ENCODE results near the gene GDF3. TPM values are rescaled to one million over a fixed set of nuclear protein-coding genes. Genes with fewer than 3 reads are reported as not detected.

The GDF3 gene
- total RNA-seq, 3 donors from 2014 or later (not counting 1 experiment from before 2014, with no cell fraction given), result not detected

DNA sequence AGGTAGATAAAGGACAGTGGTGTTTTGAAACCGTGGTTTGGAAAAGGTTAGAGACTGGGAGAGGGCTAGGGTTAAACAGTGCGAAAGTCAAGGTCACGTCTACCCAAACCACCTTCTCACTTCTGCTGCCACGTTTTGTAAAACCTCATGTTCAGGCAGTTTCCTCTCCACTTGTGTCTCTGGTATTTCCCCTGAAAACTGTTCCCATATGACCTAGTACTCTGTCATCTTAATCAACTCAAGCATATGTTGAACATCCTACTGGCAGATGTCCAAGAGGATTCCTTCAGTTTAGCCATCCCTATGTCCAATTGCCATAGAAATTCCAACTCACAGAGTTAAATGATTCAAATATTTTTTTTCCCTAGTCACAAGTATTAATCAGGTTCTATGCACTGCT lies 34.2 kb upstream of the GDF3 start:
- Mint-ChIP-seq H3K4me3 (no peak overlapping the region), H3K27me3 (ENCODE audit: low read depth in 2 of 2) (peaks cover 3 to 7% of the 10 kb centered on the region in 2 donors), H3K27ac (no peak overlapping the region), H3K4me1 (no peaks in the 10 kb centered on the region), H3K36me3 (no peaks in the 10 kb centered on the region), H3K9me3 (no peaks in the 10 kb centered on the region)
- TF ChIP-seq CTCF (IDR thresholded peaks at IDR 0.05), result no peak
- Histone ChIP-seq H3K4me3 (ENCODE audit: low read length) (no peak overlapping the region), H3K36me3 (ENCODE audit: control insufficient read depth, insufficient read depth, low read length) (no peaks in the 10 kb centered on the region), H3K9me3 (ENCODE audit: control insufficient read depth, insufficient read depth, low read length) (no peaks in the 10 kb centered on the region), H3K4me1 (ENCODE audit: control insufficient read depth, insufficient read depth, low read length) (no peaks in the 10 kb centered on the region), H3K27me3 (ENCODE audit: control insufficient read depth, insufficient read depth, low read length) (no peaks in the 10 kb centered on the region), H3K27ac (ENCODE audit: low read length) (no peak overlapping the region)
- intact Hi-C loops (cut with micrococcal nuclease), result no loop called here
- ATAC-seq (no peak), DNase-seq (no peak)
- 15% methylated on average over 3 of the region's 4 CpGs for whole genome bisulfite sequencing (ENCODE audit: insufficient coverage)

GRCh38 chr12:7723926-7724325 lies 28.4 kb upstream of the GDF3 start:
- H3K9me3 Mint-ChIP-seq, result no peaks in the 10 kb centered on the region
- Histone ChIP-seq H3K36me3 (ENCODE audit: control insufficient read depth, insufficient read depth, low read length) (no peaks in the 10 kb centered on the region), H3K27ac (ENCODE audit: low read length) (no peak overlapping the region), H3K4me3 (ENCODE audit: low read length) (no peak overlapping the region), H3K9me3 (ENCODE audit: control insufficient read depth, insufficient read depth, low read length) (no peaks in the 10 kb centered on the region), H3K27me3 (ENCODE audit: control insufficient read depth, insufficient read depth, low read length) (no peaks in the 10 kb centered on the region), H3K4me1 (ENCODE audit: control insufficient read depth, insufficient read depth, low read length) (no peaks in the 10 kb centered on the region)
- WGBS (ENCODE audit: insufficient coverage), result 98% methylated on average over 3 of the region's 3 CpGs
- peaks cover under 1 to 3% of the 10 kb centered on the region in 2 donors for H3K27me3 Mint-ChIP-seq (ENCODE audit: low read depth in 2 of 2)
- no peaks in the 10 kb centered on the region for H3K36me3 Mint-ChIP-seq
- no peak overlapping the region for H3K27ac Mint-ChIP-seq
- no peak overlapping the region for H3K4me3 Mint-ChIP-seq
- intact Hi-C loops (cut with micrococcal nuclease), result no loop called here
- DNase-seq (no peak), ATAC-seq (no peak)
- no peaks in the 10 kb centered on the region for H3K4me1 Mint-ChIP-seq
- no peak for TF ChIP-seq CTCF (IDR thresholded peaks at IDR 0.05)

- Histone ChIP-seq H3K36me3 (ENCODE audit: control insufficient read depth, insufficient read depth, low read length) (no peaks in the 10 kb centered on the region), H3K9me3 (ENCODE audit: control insufficient read depth, insufficient read depth, low read length) (no peaks in the 10 kb centered on the region), H3K27me3 (ENCODE audit: control insufficient read depth, insufficient read depth, low read length) (no peaks in the 10 kb centered on the region), H3K4me3 (ENCODE audit: low read length) (no peak overlapping the region), H3K27ac (ENCODE audit: low read length) (no peak overlapping the region), H3K4me1 (ENCODE audit: control insufficient read depth, insufficient read depth, low read length) (no peaks in the 10 kb centered on the region)
- no peaks in the 10 kb centered on the region for H3K9me3 Mint-ChIP-seq
- no peak overlapping the region for H3K4me3 Mint-ChIP-seq
- ATAC-seq, result no peak
- no peaks in the 10 kb centered on the region for H3K36me3 Mint-ChIP-seq
- H3K27me3 Mint-ChIP-seq (ENCODE audit: low read depth in 2 of 2), result peaks cover 0 to 25% of the 10 kb centered on the region in 2 donors
- WGBS (ENCODE audit: insufficient coverage), result 79% methylated on average over 11 of the region's 15 CpGs
- no peak overlapping the region for H3K27ac Mint-ChIP-seq
- H3K4me1 Mint-ChIP-seq, result no peaks in the 10 kb centered on the region
- no peak for DNase-seq
- TF ChIP-seq CTCF (IDR thresholded peaks at IDR 0.05), result no peak
- intact Hi-C loops (cut with micrococcal nuclease), result no loop called here
These were observed 24.6 kb upstream of the GDF3 start for GRCh38 chr12:7719946-7720730.

Measured in natural killer cell (primary cell).